Measurements from ENCODE around the gene BABAM2. TPM values are rescaled to one million over a fixed set of nuclear protein-coding genes. Genes with fewer than 3 reads are reported as not detected.

Gene BABAM2
- total and polyA plus RNA-seq, 5 donors: 45.2 to 65.2 (median 64.0) TPM

- WGBS: 15% methylated on average over 24 of the region's 24 CpGs
- peak overlapping the region; percentile 66 for H3K4me3 ChIP-seq (ENCODE audit: low read length)
- intact Hi-C loops (cut with DNase I): loop anchor here in 3 of 4 donors (2.0 to 10.0 kb wide), 3 partner anchors 500 to 504 kb away; partner anchors contain the start of gene FOSL2 (in 2 of the 3)
- H3K27ac ChIP-seq (ENCODE audit: low read length): peak overlapping the region; percentile 91
- ATAC-seq (peak; percentile 29 to 46), DNase-seq (peak; percentile 86 to 88 (median 86))
- H3K27me3 ChIP-seq (ENCODE audit: control insufficient read depth, insufficient read depth): no peaks in the 10 kb centered on the region
- no peaks in the 10 kb centered on the region for H3K9me3 ChIP-seq (ENCODE audit: control insufficient read depth, low read length)
- no peaks in the 10 kb centered on the region for H3K4me1 ChIP-seq (ENCODE audit: control insufficient read depth, insufficient read depth, low read length)
Observed at GRCh38 chr2:27890924-27891672, 569 bp downstream of the BABAM2 start.

- intact Hi-C loops (cut with DNase I): loop anchor here in 3 of 4 donors (2.0 to 10.0 kb wide), 3 partner anchors 499 to 503 kb away; partner anchors contain the start of gene FOSL2 (in 2 of the 3)
- Histone ChIP-seq H3K4me3 (ENCODE audit: low read length) (peak overlapping the region; percentile 66), H3K4me1 (ENCODE audit: control insufficient read depth, insufficient read depth, low read length) (no peaks in the 10 kb centered on the region), H3K27ac (ENCODE audit: low read length) (no peak overlapping the region), H3K9me3 (ENCODE audit: control insufficient read depth, low read length) (no peaks in the 10 kb centered on the region), H3K27me3 (ENCODE audit: control insufficient read depth, insufficient read depth) (no peaks in the 10 kb centered on the region)
- ATAC-seq (no peak), DNase-seq (no peak)
- 81% methylated on average over 5 of the region's 5 CpGs for WGBS
Observed at GRCh38 chr2:27891673-27892105, 1.2 kb downstream of the BABAM2 start.

GRCh38 chr2:27893006-27893405, 2.5 kb downstream of the BABAM2 start:
- DNase-seq: no peak
- no peaks in the 10 kb centered on the region for H3K9me3 ChIP-seq (ENCODE audit: control insufficient read depth, low read length)
- H3K27ac ChIP-seq (ENCODE audit: low read length): no peak overlapping the region
- no peaks in the 10 kb centered on the region for H3K4me1 ChIP-seq (ENCODE audit: control insufficient read depth, insufficient read depth, low read length)
- no peak for ATAC-seq
- H3K27me3 ChIP-seq (ENCODE audit: control insufficient read depth, insufficient read depth): no peaks in the 10 kb centered on the region
- WGBS: 57% methylated on average over 3 of the region's 3 CpGs
- no peak overlapping the region for H3K4me3 ChIP-seq (ENCODE audit: low read length)
- intact Hi-C loops (cut with DNase I): loop anchor here in 2 of 4 donors (5.0 to 10.0 kb wide), 2 partner anchors 499 to 502 kb away; partner anchors contain the start of gene FOSL2 (in 2 of the 2)

GRCh38 chr2:27897717-27898116, 7.2 kb downstream of the BABAM2 start:
- intact Hi-C loops (cut with DNase I): loop anchor here in 1 of 4 donors (10.0 kb wide), 1 partner anchor 497 kb away; the partner anchor contains the start of gene FOSL2
- H3K4me3 ChIP-seq (ENCODE audit: low read length): no peak overlapping the region
- H3K27me3 ChIP-seq (ENCODE audit: control insufficient read depth, insufficient read depth): no peaks in the 10 kb centered on the region
- DNase-seq: no peak
- H3K9me3 ChIP-seq (ENCODE audit: control insufficient read depth, low read length): no peaks in the 10 kb centered on the region
- no peaks in the 10 kb centered on the region for H3K4me1 ChIP-seq (ENCODE audit: control insufficient read depth, insufficient read depth, low read length)
- no peak for ATAC-seq
- H3K27ac ChIP-seq (ENCODE audit: low read length): no peak overlapping the region

- intact Hi-C loops (cut with DNase I): no loop called here
- ATAC-seq (no peak), DNase-seq (no peak)
- H3K27ac ChIP-seq (ENCODE audit: low read length): no peak overlapping the region
- H3K4me1 ChIP-seq (ENCODE audit: control insufficient read depth, insufficient read depth, low read length): peaks cover 5% of the 10 kb centered on the region
- no peak overlapping the region for H3K4me3 ChIP-seq (ENCODE audit: low read length)
- 69% methylated on average over 1 of the region's 1 CpG for WGBS
- H3K9me3 ChIP-seq (ENCODE audit: control insufficient read depth, low read length): no peaks in the 10 kb centered on the region
- no peaks in the 10 kb centered on the region for H3K27me3 ChIP-seq (ENCODE audit: control insufficient read depth, insufficient read depth)
Observed at GRCh38 chr2:27901234-27901633, 10.7 kb downstream of the BABAM2 start.

GRCh38 chr2:27902098-27902497, 11.6 kb downstream of the BABAM2 start:
- DNase-seq (no peak), ATAC-seq (no peak)

GRCh38 chr2:27903018-27903417, 12.5 kb downstream of the BABAM2 start:
- Histone ChIP-seq H3K4me3 (ENCODE audit: low read length) (no peak overlapping the region), H3K9me3 (ENCODE audit: control insufficient read depth, low read length) (no peaks in the 10 kb centered on the region), H3K4me1 (ENCODE audit: control insufficient read depth, insufficient read depth, low read length) (peaks cover 7% of the 10 kb centered on the region), H3K27me3 (ENCODE audit: control insufficient read depth, insufficient read depth) (no peaks in the 10 kb centered on the region), H3K27ac (ENCODE audit: low read length) (no peak overlapping the region)
- intact Hi-C loops (cut with DNase I): no loop called here
- 69% methylated on average over 2 of the region's 2 CpGs for WGBS
- no peak for DNase-seq
- no peak for ATAC-seq

More at GRCh38 chr2:27902098-27902497, 11.6 kb downstream of the BABAM2 start:
- intact Hi-C loops (cut with DNase I): no loop called here
- Histone ChIP-seq H3K27me3 (ENCODE audit: control insufficient read depth, insufficient read depth) (no peaks in the 10 kb centered on the region), H3K27ac (ENCODE audit: low read length) (no peak overlapping the region), H3K4me1 (ENCODE audit: control insufficient read depth, insufficient read depth, low read length) (peaks cover 7% of the 10 kb centered on the region), H3K4me3 (ENCODE audit: low read length) (no peak overlapping the region), H3K9me3 (ENCODE audit: control insufficient read depth, low read length) (no peaks in the 10 kb centered on the region)
- WGBS: 96% methylated on average over 1 of the region's 1 CpG

GRCh38 chr2:27903649-27904404, 13.3 kb downstream of the BABAM2 start:
- Histone ChIP-seq H3K9me3 (ENCODE audit: control insufficient read depth, low read length) (no peaks in the 10 kb centered on the region), H3K27ac (ENCODE audit: low read length) (no peak overlapping the region), H3K4me3 (ENCODE audit: low read length) (no peak overlapping the region), H3K4me1 (ENCODE audit: control insufficient read depth, insufficient read depth, low read length) (peaks cover 7% of the 10 kb centered on the region), H3K27me3 (ENCODE audit: control insufficient read depth, insufficient read depth) (no peaks in the 10 kb centered on the region)
- ATAC-seq (peak in 1 of 2 donors; percentile 89), DNase-seq (no peak)
- WGBS: 87% methylated on average over 10 of the region's 10 CpGs
- intact Hi-C loops (cut with DNase I): no loop called here

GRCh38 chr2:27904405-27904665, 13.8 kb downstream of the BABAM2 start:
- Histone ChIP-seq H3K4me1 (ENCODE audit: control insufficient read depth, insufficient read depth, low read length) (peaks cover 7% of the 10 kb centered on the region), H3K27me3 (ENCODE audit: control insufficient read depth, insufficient read depth) (no peaks in the 10 kb centered on the region), H3K9me3 (ENCODE audit: control insufficient read depth, low read length) (no peaks in the 10 kb centered on the region), H3K4me3 (ENCODE audit: low read length) (no peak overlapping the region), H3K27ac (ENCODE audit: low read length) (no peak overlapping the region)
- no peak for ATAC-seq
- no peak for DNase-seq
- WGBS: 51% methylated on average over 1 of the region's 1 CpG
- intact Hi-C loops (cut with DNase I): no loop called here

- no peak for DNase-seq
- Histone ChIP-seq H3K4me3 (ENCODE audit: low read length) (no peak overlapping the region), H3K27me3 (ENCODE audit: control insufficient read depth, insufficient read depth) (no peaks in the 10 kb centered on the region), H3K27ac (ENCODE audit: low read length) (no peak overlapping the region), H3K9me3 (ENCODE audit: control insufficient read depth, low read length) (no peaks in the 10 kb centered on the region), H3K4me1 (ENCODE audit: control insufficient read depth, insufficient read depth, low read length) (peaks cover 7% of the 10 kb centered on the region)
- intact Hi-C loops (cut with DNase I): no loop called here
- 55% methylated on average over 1 of the region's 1 CpG for WGBS
- no peak for ATAC-seq
Observed at GRCh38 chr2:27906074-27906473, 15.5 kb downstream of the BABAM2 start.

GRCh38 chr2:27907547-27907946, 17.0 kb downstream of the BABAM2 start:
- Histone ChIP-seq H3K4me3 (ENCODE audit: low read length) (no peak overlapping the region), H3K4me1 (ENCODE audit: control insufficient read depth, insufficient read depth, low read length) (peaks cover 7% of the 10 kb centered on the region), H3K9me3 (ENCODE audit: control insufficient read depth, low read length) (no peaks in the 10 kb centered on the region), H3K27ac (ENCODE audit: low read length) (no peak overlapping the region), H3K27me3 (ENCODE audit: control insufficient read depth, insufficient read depth) (no peaks in the 10 kb centered on the region)
- no peak for ATAC-seq
- WGBS: 60% methylated on average over 3 of the region's 3 CpGs
- intact Hi-C loops (cut with DNase I): no loop called here
- DNase-seq: no peak

Measured in right cardiac atrium (tissue), 5 donors.